Astrocyte (in vitro differentiated cells and primary cell): Measurements from ENCODE around the gene TRERF1. TPM values are rescaled to one million over a fixed set of nuclear protein-coding genes. Genes with fewer than 3 reads are reported as not detected.

Experiments used
- DNase-seq: peaks from one replicate; pipeline ENCODE4 v3.0.0-alpha.2; 2010; ENCODE audit warnings: low read depth
- FAIRE-seq: peaks from 2 replicates; lab custom pipeline; 2011; peaks lifted over from hg19 to GRCh38; lab: Jason Lieb, UNC
- H2AFZ ChIP-seq: 2 replicates; pipeline ENCODE4 v1.6.0; 2012; ENCODE audit warnings: low read depth, low read length, inconsistent platforms
- H3K27ac ChIP-seq: 2 replicates; pipeline ENCODE4 v1.5.1; 2011; ENCODE audit warnings: low read depth, low read length, inconsistent platforms
- H3K27me3 ChIP-seq: 2 replicates; pipeline ENCODE4 v1.6.0; 2011; ENCODE audit warnings: low read length, inconsistent platforms; ENCODE audit not compliant: insufficient read depth
- H3K36me3 ChIP-seq: 2 replicates; pipeline ENCODE4 v1.5.1; 2011; ENCODE audit warnings: low read length, inconsistent platforms; ENCODE audit not compliant: insufficient read depth
- H3K4me1 ChIP-seq: 2 replicates; pipeline ENCODE4 v1.5.1; 2011; ENCODE audit warnings: low read length, inconsistent platforms; ENCODE audit not compliant: insufficient read depth
- H3K4me2 ChIP-seq: 2 replicates; pipeline ENCODE4 v1.6.0; 2012; ENCODE audit warnings: low read length, inconsistent platforms
- H3K4me3 ChIP-seq: 2 replicates; pipeline ENCODE4 v1.5.1; 2011; ENCODE audit warnings: low read depth, mild to moderate bottlenecking, low read length, inconsistent platforms; ENCODE audit not compliant: insufficient read depth
- H3K79me2 ChIP-seq: 2 replicates; pipeline ENCODE4 v1.6.0; 2012; ENCODE audit warnings: mild to moderate bottlenecking, low read length, inconsistent platforms; ENCODE audit not compliant: insufficient read depth
- H3K9ac ChIP-seq: 2 replicates; pipeline ENCODE4 v1.6.0; 2012; ENCODE audit warnings: mild to moderate bottlenecking, low read length, inconsistent platforms
- H3K9me3 ChIP-seq: 2 replicates; pipeline ENCODE4 v1.5.1; 2012; ENCODE audit warnings: low read depth, mild to moderate bottlenecking, low read length, inconsistent platforms; ENCODE audit not compliant: insufficient read depth
- H4K20me1 ChIP-seq: 2 replicates; pipeline ENCODE4 v1.6.0; 2012; ENCODE audit warnings: low read length, inconsistent platforms; ENCODE audit not compliant: insufficient read depth
- H3K27ac Mint-ChIP-seq: one replicate; pipeline ENCODE4 v1.8.0; 2021; ENCODE audit warnings: mild to moderate bottlenecking, mixed read lengths; ENCODE audit not compliant: unreplicated experiment
- H3K27me3 Mint-ChIP-seq: one replicate; pipeline ENCODE4 v1.8.0; 2021; ENCODE audit warnings: low read depth, mixed read lengths; ENCODE audit not compliant: unreplicated experiment
- H3K36me3 Mint-ChIP-seq: one replicate; pipeline ENCODE4 v1.8.0; 2021; ENCODE audit warnings: low read depth, mixed read lengths; ENCODE audit not compliant: unreplicated experiment
- H3K4me1 Mint-ChIP-seq: one replicate; pipeline ENCODE4 v1.8.0; 2021; ENCODE audit warnings: low read depth, mixed read lengths; ENCODE audit not compliant: unreplicated experiment
- H3K4me3 Mint-ChIP-seq: one replicate; pipeline ENCODE4 v1.8.0; 2021; ENCODE audit warnings: mild to moderate bottlenecking, moderate library complexity, mixed read lengths; ENCODE audit not compliant: unreplicated experiment
- H3K9me3 Mint-ChIP-seq: one replicate; pipeline ENCODE4 v1.8.0; 2021; ENCODE audit warnings: mild to moderate bottlenecking, mixed read lengths; ENCODE audit not compliant: unreplicated experiment
- EZH2 ChIP-seq: IDR thresholded peaks from 2 replicates; pipeline ENCODE4 v1.6.1; 2012; ENCODE audit warnings: mild to moderate bottlenecking, low read length, inconsistent platforms; ENCODE audit not compliant: insufficient read depth
- total RNA-seq: library from RNA; stranded (reverse); gene quantifications from 2 replicates; pipeline ENCODE4 v1.2.1, GENCODE V29; 2021
- TF ChIP-seq, protein P1 (sequence below): IDR thresholded peaks from 2 replicates; pipeline ENCODE4 v1.5.1; 2011; ENCODE audit warnings: low read depth, mild to moderate bottlenecking, inconsistent platforms, low read length, moderate library complexity; ENCODE audit not compliant: insufficient read depth

Gene TRERF1
- total RNA-seq, 1 donor from 2014 or later, result 8.6 TPM

DNA sequence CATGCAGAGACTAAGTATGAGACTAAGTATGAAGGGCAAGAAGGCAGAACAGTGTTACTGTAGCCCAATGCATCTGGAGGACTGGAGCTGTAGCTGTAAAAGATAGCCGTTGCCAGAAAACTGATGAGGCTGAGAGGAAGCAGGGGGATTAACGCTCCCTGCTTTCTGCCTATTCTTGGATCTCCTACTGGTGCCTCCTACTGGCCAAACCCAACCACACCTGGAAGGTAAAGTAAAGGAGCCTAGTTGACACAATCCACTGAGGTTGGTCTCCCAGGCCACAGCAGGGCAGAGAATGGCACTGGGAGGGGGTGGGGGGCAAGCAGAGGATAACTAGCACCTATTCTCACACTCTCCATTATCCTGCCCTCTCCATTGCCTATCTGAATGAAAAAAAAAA, 129.1 kb downstream of the TRERF1 start:
- Histone ChIP-seq H4K20me1 (no peaks in the 10 kb centered on the region), H3K36me3 (no peaks in the 10 kb centered on the region), H3K4me3 (no peak overlapping the region), H3K79me2 (peaks cover 13% of the 10 kb centered on the region), H3K27me3 (no peaks in the 10 kb centered on the region), H3K4me1 (no peaks in the 10 kb centered on the region), H2AFZ (no peak overlapping the region), H3K4me2 (no peak overlapping the region), H3K9me3 (no peaks in the 10 kb centered on the region), H3K27ac (no peak overlapping the region), H3K9ac (no peak overlapping the region)
- FAIRE-seq, result no peak
- H3K27me3 Mint-ChIP-seq, result no peaks in the 10 kb centered on the region
- peaks cover 9% of the 10 kb centered on the region for H3K4me1 Mint-ChIP-seq
- peaks cover 3% of the 10 kb centered on the region for H3K36me3 Mint-ChIP-seq
- peaks cover 3% of the 10 kb centered on the region for H3K9me3 Mint-ChIP-seq
- no peak for TF ChIP-seq EZH2
- TF ChIP-seq, protein P1, sequence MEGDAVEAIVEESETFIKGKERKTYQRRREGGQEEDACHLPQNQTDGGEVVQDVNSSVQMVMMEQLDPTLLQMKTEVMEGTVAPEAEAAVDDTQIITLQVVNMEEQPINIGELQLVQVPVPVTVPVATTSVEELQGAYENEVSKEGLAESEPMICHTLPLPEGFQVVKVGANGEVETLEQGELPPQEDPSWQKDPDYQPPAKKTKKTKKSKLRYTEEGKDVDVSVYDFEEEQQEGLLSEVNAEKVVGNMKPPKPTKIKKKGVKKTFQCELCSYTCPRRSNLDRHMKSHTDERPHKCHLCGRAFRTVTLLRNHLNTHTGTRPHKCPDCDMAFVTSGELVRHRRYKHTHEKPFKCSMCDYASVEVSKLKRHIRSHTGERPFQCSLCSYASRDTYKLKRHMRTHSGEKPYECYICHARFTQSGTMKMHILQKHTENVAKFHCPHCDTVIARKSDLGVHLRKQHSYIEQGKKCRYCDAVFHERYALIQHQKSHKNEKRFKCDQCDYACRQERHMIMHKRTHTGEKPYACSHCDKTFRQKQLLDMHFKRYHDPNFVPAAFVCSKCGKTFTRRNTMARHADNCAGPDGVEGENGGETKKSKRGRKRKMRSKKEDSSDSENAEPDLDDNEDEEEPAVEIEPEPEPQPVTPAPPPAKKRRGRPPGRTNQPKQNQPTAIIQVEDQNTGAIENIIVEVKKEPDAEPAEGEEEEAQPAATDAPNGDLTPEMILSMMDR, result no peak
- H3K27ac Mint-ChIP-seq, result no peak overlapping the region
- no peak for DNase-seq
- H3K4me3 Mint-ChIP-seq, result no peak overlapping the region

DNA sequence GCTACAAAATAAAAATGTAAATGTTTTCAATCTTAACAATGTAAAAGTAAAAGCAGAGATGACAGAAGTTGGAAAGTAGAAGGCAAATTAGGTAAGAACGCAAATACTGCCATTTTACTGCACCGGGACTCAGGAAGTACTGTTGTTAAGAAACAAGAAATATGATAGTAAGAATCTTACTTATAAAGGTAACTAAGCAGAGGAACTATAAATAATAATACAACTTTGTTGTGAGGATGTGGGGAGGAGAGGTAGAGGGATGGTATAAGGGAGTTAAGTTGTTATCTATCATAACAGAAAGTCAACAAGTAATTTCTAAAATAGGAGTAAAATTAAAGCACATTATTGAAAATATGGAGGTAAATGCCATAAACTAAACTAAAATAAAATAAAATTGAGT, 129.8 kb downstream of the TRERF1 start:
- H3K4me1 ChIP-seq, result peaks cover 3% of the 10 kb centered on the region
- FAIRE-seq (no peak), DNase-seq (no peak)
- H3K4me3 ChIP-seq, result no peak overlapping the region
- Mint-ChIP-seq H3K4me3 (no peak overlapping the region), H3K9me3 (peaks cover 3% of the 10 kb centered on the region), H3K36me3 (peaks cover 3% of the 10 kb centered on the region), H3K4me1 (peaks cover 11% of the 10 kb centered on the region), H3K27ac (no peak overlapping the region), H3K27me3 (no peaks in the 10 kb centered on the region)
- H3K27ac ChIP-seq, result no peak overlapping the region
- no peaks in the 10 kb centered on the region for H3K27me3 ChIP-seq
- no peak overlapping the region for H3K9ac ChIP-seq
- peaks cover 13% of the 10 kb centered on the region for H3K79me2 ChIP-seq
- H3K9me3 ChIP-seq, result no peaks in the 10 kb centered on the region
- H4K20me1 ChIP-seq, result no peaks in the 10 kb centered on the region
- no peak overlapping the region for H3K4me2 ChIP-seq
- TF ChIP-seq, protein P1, result no peak
- TF ChIP-seq EZH2, result no peak
- H3K36me3 ChIP-seq, result no peaks in the 10 kb centered on the region
- H2AFZ ChIP-seq, result no peak overlapping the region

DNA sequence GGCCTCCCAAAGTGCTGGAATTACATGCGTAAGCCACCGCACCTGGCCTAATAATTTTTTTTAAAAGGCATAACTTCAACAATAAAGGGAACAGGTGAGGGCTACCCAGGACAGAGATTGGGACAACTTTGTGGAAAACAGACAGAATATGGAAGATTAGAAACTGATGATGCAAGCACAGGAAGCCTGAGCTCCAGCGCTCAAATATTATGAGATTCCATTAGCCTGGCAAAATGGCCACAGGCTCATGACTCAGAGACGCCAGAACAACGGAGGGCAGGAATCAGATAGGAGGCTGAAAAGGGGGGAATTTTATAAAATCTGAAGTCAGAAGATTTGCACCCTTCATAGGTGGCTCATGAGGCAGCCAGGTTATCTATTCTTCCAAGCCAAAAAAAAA, 131.0 kb downstream of the TRERF1 start:
- no peaks in the 10 kb centered on the region for H3K27me3 Mint-ChIP-seq
- peaks cover 1% of the 10 kb centered on the region for H3K36me3 Mint-ChIP-seq
- Histone ChIP-seq H3K27ac (no peak overlapping the region), H2AFZ (no peak overlapping the region), H3K9me3 (no peaks in the 10 kb centered on the region), H4K20me1 (no peaks in the 10 kb centered on the region), H3K4me3 (no peak overlapping the region), H3K79me2 (peaks cover 13% of the 10 kb centered on the region), H3K4me2 (no peak overlapping the region), H3K36me3 (no peaks in the 10 kb centered on the region), H3K4me1 (peaks cover 14% of the 10 kb centered on the region), H3K27me3 (no peaks in the 10 kb centered on the region), H3K9ac (no peak overlapping the region)
- H3K4me1 Mint-ChIP-seq, result peaks cover 22% of the 10 kb centered on the region
- peak overlapping the region; percentile 26 for H3K27ac Mint-ChIP-seq
- H3K9me3 Mint-ChIP-seq, result peaks cover 3% of the 10 kb centered on the region
- FAIRE-seq, result no peak
- H3K4me3 Mint-ChIP-seq, result no peak overlapping the region
- TF ChIP-seq, protein P1, result no peak
- TF ChIP-seq EZH2, result no peak
- DNase-seq, result peak; percentile 33
